ENCODE measurements around the gene HOXA3. TPM values are rescaled to one million over a fixed set of nuclear protein-coding genes. Genes with fewer than 3 reads are reported as not detected.
A peak's percentile ranks its signal among the peaks of the same experiment; 100 is the strongest.

The HOXA3 gene
- total RNA-seq, 3 donors from 2014 or later: 4.5 to 6.4 (median 4.6) TPM

DNA sequence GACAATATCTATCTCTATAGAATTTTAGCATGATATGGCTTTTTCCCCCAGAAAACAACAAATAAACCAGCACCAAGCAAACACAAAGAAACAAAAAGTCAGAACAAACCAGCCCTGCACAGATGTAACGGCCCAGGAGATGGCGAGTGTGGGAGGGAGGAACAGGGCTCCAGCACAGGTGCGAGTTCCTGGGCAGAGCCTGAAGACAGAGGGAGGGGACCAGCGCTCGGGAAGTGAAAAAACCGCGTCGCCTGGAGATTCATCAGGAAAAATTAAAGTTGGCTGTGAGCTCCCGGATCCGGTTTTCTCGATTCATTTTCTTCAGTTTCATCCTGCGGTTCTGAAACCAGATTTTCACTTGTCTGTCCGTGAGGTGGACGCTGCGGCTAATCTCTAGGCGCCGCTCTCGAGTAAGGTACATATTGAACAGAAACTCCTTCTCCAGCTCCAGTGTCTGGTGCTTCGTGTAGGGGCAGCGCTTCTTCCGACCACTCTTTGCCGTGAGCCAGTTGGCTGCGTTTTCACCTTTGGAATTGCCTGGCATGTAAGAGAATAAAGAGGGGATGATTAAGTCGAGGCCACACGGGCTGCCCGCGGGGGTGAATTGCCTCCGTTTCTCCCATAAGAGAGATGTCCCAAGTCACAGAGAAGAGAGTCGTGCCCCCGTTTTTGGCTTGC lies 19.4 kb upstream of the HOXA3 start:
- Histone ChIP-seq H3K9me3 (no peaks in the 10 kb centered on the region), H3K4me1 (no peaks in the 10 kb centered on the region), H3K36me3 (no peaks in the 10 kb centered on the region), H3K27ac (peak overlapping the region; percentile 89 to 91), H3K27me3 (peaks cover 3 to 75% of the 10 kb centered on the region in 2 donors), H3K4me3 (peak overlapping the region; percentile 62 to 91 (median 76))
- intact Hi-C loops (cut with DNase I; ENCODE audit: low total_unique reads): loop anchor here (10.0 kb wide), 1 partner anchor 1317 kb away; no protein-coding TSS in a partner anchor
- peak in 1 of 3 donors; percentile 13 for TF ChIP-seq POLR2AphosphoS5 (IDR thresholded peaks at IDR 0.05)
- no peak for TF ChIP-seq POLR2A (IDR thresholded peaks at IDR 0.05)
- DNase-seq (ENCODE audit: low spot score in 2 of 2): peak in 1 of 2 donors; percentile 38

DNA sequence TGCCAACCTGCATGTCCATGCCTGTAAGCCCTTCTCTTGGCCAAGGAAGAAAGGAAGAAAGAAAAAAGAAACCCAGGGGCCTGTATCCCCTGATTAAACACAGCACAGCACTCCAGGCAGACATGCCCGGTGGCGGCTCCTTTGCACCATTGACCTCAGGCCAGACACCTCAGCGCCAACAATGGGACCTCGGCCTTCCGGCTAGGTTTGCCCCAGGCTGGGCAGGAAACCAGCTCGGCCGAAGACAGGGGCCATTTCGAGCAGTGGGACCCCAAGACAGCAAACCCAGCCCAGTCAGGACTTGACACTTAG lies 18.9 kb upstream of the HOXA3 start:
- Histone ChIP-seq H3K27ac (peak overlapping the region in 1 of 2 donors; percentile 89), H3K4me1 (no peaks in the 10 kb centered on the region), H3K36me3 (no peaks in the 10 kb centered on the region), H3K27me3 (peaks cover 3 to 75% of the 10 kb centered on the region in 2 donors), H3K4me3 (peak overlapping the region; percentile 62 to 91 (median 76)), H3K9me3 (no peaks in the 10 kb centered on the region)
- intact Hi-C loops (cut with DNase I; ENCODE audit: low total_unique reads): loop anchor here (10.0 kb wide), 1 partner anchor 1316 kb away; no protein-coding TSS in a partner anchor
- DNase-seq (ENCODE audit: low spot score in 2 of 2): peak in 1 of 2 donors; percentile 41
- TF ChIP-seq POLR2A (IDR thresholded peaks at IDR 0.05) (no peak), POLR2AphosphoS5 (IDR thresholded peaks at IDR 0.05) (no peak)

GRCh38 chr7:27170426-27171324 lies 18.3 kb upstream of the HOXA3 start:
- intact Hi-C loops (cut with DNase I; ENCODE audit: low total_unique reads): loop anchor here (10.0 kb wide), 1 partner anchor 1316 kb away; no protein-coding TSS in a partner anchor
- Histone ChIP-seq H3K27me3 (peaks cover 3 to 75% of the 10 kb centered on the region in 2 donors), H3K4me1 (no peaks in the 10 kb centered on the region), H3K4me3 (peak overlapping the region; percentile 62 to 76 (median 63)), H3K27ac (peak overlapping the region; percentile 82 to 89), H3K36me3 (no peaks in the 10 kb centered on the region), H3K9me3 (no peaks in the 10 kb centered on the region)
- DNase-seq (ENCODE audit: low spot score in 2 of 2): no peak
- TF ChIP-seq, protein P1, sequence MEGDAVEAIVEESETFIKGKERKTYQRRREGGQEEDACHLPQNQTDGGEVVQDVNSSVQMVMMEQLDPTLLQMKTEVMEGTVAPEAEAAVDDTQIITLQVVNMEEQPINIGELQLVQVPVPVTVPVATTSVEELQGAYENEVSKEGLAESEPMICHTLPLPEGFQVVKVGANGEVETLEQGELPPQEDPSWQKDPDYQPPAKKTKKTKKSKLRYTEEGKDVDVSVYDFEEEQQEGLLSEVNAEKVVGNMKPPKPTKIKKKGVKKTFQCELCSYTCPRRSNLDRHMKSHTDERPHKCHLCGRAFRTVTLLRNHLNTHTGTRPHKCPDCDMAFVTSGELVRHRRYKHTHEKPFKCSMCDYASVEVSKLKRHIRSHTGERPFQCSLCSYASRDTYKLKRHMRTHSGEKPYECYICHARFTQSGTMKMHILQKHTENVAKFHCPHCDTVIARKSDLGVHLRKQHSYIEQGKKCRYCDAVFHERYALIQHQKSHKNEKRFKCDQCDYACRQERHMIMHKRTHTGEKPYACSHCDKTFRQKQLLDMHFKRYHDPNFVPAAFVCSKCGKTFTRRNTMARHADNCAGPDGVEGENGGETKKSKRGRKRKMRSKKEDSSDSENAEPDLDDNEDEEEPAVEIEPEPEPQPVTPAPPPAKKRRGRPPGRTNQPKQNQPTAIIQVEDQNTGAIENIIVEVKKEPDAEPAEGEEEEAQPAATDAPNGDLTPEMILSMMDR (IDR thresholded peaks at IDR 0.05): no peak
- TF ChIP-seq POLR2A (IDR thresholded peaks at IDR 0.05): no peak

GRCh38 chr7:27169658-27170425 lies 17.5 kb upstream of the HOXA3 start:
- no peaks in the 10 kb centered on the region for H3K9me3 ChIP-seq
- DNase-seq (ENCODE audit: low spot score in 2 of 2): peak in 1 of 2 donors; percentile 49

DNA sequence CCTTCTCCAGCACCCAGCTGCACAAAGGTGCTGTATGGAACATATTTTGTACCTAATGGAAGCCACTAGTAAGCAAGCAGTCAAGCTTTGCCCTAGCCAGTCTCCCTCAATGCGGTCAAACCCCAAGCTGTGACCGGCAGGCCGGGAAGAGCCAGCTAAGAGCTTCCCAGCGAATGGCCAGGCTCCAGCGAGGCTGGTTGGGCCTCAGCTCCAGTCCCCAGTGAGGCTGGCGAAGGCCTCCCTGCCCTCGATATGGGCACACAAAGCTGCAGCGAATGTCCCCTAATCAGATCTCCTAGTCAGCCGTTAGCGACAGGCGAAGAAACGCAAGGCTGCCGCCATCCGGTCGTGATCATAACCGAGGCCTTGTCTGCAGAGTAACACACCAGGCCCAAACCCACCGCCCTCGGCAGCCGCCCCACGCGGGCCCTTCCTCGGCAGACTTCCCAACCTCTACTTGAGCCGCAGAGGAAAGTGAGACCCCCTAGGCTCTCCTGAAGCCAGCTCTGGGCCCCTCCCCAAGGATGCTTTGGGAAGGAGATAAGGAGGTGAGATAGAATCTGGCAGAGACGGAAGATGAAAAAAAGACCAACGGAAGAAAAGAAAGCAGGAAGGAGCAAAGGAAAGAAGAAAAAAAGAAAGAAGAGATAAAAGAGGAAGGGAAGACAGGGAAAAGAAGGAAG lies 16.0 kb upstream of the HOXA3 start:
- H3K9me3 ChIP-seq: no peaks in the 10 kb centered on the region
- H3K27ac ChIP-seq: peak overlapping the region; percentile 82 to 89
- intact Hi-C loops (cut with DNase I; ENCODE audit: low total_unique reads): no loop called here
- H3K4me3 ChIP-seq: peak overlapping the region; percentile 50 to 76 (median 63)
- no peaks in the 10 kb centered on the region for H3K4me1 ChIP-seq
- TF ChIP-seq POLR2AphosphoS5 (IDR thresholded peaks at IDR 0.05): peak in 2 of 3 donors; percentile 11 to 19
- TF ChIP-seq, protein P1 (IDR thresholded peaks at IDR 0.05): no peak
- no peaks in the 10 kb centered on the region for H3K36me3 ChIP-seq
- DNase-seq (ENCODE audit: low spot score in 2 of 2): no peak
- H3K27me3 ChIP-seq: peaks cover 6 to 69% of the 10 kb centered on the region in 2 donors

More at GRCh38 chr7:27169658-27170425, 17.5 kb upstream of the HOXA3 start:
- Histone ChIP-seq H3K27me3 (peaks cover 5 to 75% of the 10 kb centered on the region in 2 donors), H3K4me3 (peak overlapping the region; percentile 50 to 76 (median 63)), H3K27ac (peak overlapping the region; percentile 82 to 89), H3K36me3 (no peaks in the 10 kb centered on the region), H3K4me1 (no peaks in the 10 kb centered on the region)
- TF ChIP-seq, protein P1 (IDR thresholded peaks at IDR 0.05): no peak
- no peak for TF ChIP-seq POLR2A (IDR thresholded peaks at IDR 0.05)
- TF ChIP-seq POLR2AphosphoS5 (IDR thresholded peaks at IDR 0.05): no peak
- intact Hi-C loops (cut with DNase I; ENCODE audit: low total_unique reads): loop anchor here (10.0 kb wide), 1 partner anchor 1315 kb away; no protein-coding TSS in a partner anchor

All from breast epithelium (tissue), 4 donors.